ENCODE measurements around the gene SLC19A1.

DNA sequence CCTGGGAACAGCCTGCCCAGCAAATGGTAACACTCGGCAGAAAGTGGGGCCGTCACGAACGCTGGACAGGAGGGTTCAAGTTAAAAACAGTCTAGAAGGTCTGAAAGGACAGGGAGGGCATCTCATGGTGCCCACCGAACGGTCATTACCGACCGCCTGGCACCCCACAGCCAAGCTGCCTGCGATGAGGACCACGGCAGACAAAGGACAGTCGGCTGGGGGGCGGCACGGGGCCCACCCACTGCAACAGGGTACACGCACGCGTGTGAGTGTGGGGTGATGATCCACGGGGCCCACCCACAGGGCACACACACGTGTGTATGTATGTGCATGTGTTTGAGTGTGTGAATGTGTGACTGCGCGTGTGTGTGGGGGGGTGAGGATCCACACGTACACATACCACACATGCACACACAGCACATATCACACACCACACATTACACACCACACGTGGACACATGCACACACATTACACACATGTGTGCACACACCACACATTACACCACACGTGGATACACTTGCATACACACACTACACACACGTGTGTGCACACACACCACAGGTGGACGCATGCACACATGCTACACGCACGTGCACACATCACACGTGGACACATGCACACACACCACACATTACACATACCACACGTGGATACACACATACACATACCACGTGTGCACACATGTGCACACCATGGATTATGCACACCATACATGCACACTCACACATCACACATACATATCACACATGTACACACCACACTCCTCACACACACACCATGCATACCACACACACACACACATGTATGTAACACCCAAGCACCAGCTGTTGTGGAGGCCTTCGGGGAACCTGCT lies 63.2 kb downstream of the SLC19A1 start:
- TF ChIP-seq, protein P1, sequence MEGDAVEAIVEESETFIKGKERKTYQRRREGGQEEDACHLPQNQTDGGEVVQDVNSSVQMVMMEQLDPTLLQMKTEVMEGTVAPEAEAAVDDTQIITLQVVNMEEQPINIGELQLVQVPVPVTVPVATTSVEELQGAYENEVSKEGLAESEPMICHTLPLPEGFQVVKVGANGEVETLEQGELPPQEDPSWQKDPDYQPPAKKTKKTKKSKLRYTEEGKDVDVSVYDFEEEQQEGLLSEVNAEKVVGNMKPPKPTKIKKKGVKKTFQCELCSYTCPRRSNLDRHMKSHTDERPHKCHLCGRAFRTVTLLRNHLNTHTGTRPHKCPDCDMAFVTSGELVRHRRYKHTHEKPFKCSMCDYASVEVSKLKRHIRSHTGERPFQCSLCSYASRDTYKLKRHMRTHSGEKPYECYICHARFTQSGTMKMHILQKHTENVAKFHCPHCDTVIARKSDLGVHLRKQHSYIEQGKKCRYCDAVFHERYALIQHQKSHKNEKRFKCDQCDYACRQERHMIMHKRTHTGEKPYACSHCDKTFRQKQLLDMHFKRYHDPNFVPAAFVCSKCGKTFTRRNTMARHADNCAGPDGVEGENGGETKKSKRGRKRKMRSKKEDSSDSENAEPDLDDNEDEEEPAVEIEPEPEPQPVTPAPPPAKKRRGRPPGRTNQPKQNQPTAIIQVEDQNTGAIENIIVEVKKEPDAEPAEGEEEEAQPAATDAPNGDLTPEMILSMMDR (IDR thresholded peaks at IDR 0.05): no peak
- TF ChIP-seq POLR2A (IDR thresholded peaks at IDR 0.05) (no peak), POLR2AphosphoS5 (IDR thresholded peaks at IDR 0.05) (no peak), EP300 (IDR thresholded peaks at IDR 0.05) (no peak)
